IMR-90 (cell line): ENCODE data around the gene GANC.

Experiments used
- BHLHE40 ChIP-seq: fragments of 150-350 bp; IDR thresholded peaks from 2 replicates; pipeline ENCODE4 v1.6.1; 2016; ENCODE audit warnings: mild to moderate bottlenecking, low read depth, low read length
- CEBPB ChIP-seq: IDR thresholded peaks from 2 replicates; pipeline ENCODE4 v1.6.1; 2012; ENCODE audit warnings: low read depth, low read length, improper control_type of control experiment
- CHD1 ChIP-seq: IDR thresholded peaks from 2 replicates; pipeline ENCODE4 v1.6.1; 2012; ENCODE audit warnings: low read depth, low read length, improper control_type of control experiment
- CTCF ChIP-seq: conservative IDR thresholded peaks from 2 replicates; pipeline ENCODE4 v1.5.1; 2012; ENCODE audit warnings: mild to moderate bottlenecking, low read depth, low read length, improper control_type of control experiment
- FOS ChIP-seq: fragments of 150-350 bp; IDR thresholded peaks from 2 replicates; pipeline ENCODE4 v1.6.1; 2016; ENCODE audit warnings: low read depth, low read length
- MAFK ChIP-seq: IDR thresholded peaks from 2 replicates; pipeline ENCODE4 v1.6.1; 2012; ENCODE audit warnings: low read depth, low read length, improper control_type of control experiment
- MXI1 ChIP-seq: IDR thresholded peaks from 2 replicates; pipeline ENCODE4 v1.6.1; 2012; ENCODE audit warnings: low read depth, mild to moderate bottlenecking, low read length, moderate library complexity, borderline replicate concordance
- POLR2A ChIP-seq: IDR thresholded peaks from 2 replicates; pipeline ENCODE4 v1.6.1; 2012; ENCODE audit warnings: mild to moderate bottlenecking, low read depth, low read length
- RAD21 ChIP-seq: IDR thresholded peaks from 2 replicates; pipeline ENCODE4 v1.6.1; 2012; ENCODE audit warnings: low read length, improper control_type of control experiment
- RFX5 ChIP-seq: IDR thresholded peaks from 2 replicates; pipeline ENCODE4 v1.8.0; 2012; ENCODE audit warnings: low read depth, mild to moderate bottlenecking, low read length, moderate library complexity
- SMC3 ChIP-seq: fragments of 150-350 bp; IDR thresholded peaks from 2 replicates; pipeline ENCODE4 v1.6.1; 2016; ENCODE audit warnings: low read depth, mild to moderate bottlenecking, antibody characterized with exemption, low read length, moderate library complexity

- TF ChIP-seq CTCF, result no peak
- TF ChIP-seq FOS, result no peak
- TF ChIP-seq RAD21, result no peak
- no peak for TF ChIP-seq MAFK
- no peak for TF ChIP-seq POLR2A
- no peak for TF ChIP-seq SMC3
- TF ChIP-seq CHD1, result no peak
- no peak for TF ChIP-seq BHLHE40
- TF ChIP-seq MXI1, result no peak
- TF ChIP-seq CEBPB, result no peak
- TF ChIP-seq RFX5, result no peak
Measured at GRCh38 chr15:42287931-42288330, 14.9 kb downstream of the GANC start.
